ENCODE data around the gene SCN5A.

SCN5A gene

GRCh38 chr3:38585791-38586420 lies 63.6 kb downstream of the SCN5A start:
- in situ Hi-C loops (cut with MboI; ENCODE audit: low pct_unique_long_range_greater_than_20kb, low sequenced_read_pairs): no loop called here

DNA sequence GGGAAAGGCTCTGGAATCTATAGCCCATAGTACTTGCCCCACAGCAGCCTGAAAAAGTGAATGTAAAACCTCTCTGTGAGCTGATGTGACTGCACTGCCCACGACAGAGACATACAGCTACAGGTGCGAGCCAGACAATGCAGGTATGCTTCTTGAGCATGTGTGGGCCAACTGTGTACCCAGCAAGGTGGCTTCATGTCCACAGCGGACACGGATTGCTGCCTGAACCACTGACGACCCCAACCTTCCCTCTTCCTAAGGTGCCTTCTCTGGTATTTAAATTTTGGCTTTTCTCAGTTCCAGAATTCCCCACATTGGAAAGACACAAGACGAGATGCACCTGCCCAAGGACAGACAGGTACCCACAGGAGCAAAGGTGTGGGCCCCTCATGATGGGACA lies 65.8 kb downstream of the SCN5A start:
- in situ Hi-C loops (cut with MboI; ENCODE audit: low pct_unique_long_range_greater_than_20kb, low sequenced_read_pairs): no loop called here
- no peak for DNase-seq

More at GRCh38 chr3:38585791-38586420, 63.6 kb downstream of the SCN5A start:
- DNase-seq: no peak

DNA sequence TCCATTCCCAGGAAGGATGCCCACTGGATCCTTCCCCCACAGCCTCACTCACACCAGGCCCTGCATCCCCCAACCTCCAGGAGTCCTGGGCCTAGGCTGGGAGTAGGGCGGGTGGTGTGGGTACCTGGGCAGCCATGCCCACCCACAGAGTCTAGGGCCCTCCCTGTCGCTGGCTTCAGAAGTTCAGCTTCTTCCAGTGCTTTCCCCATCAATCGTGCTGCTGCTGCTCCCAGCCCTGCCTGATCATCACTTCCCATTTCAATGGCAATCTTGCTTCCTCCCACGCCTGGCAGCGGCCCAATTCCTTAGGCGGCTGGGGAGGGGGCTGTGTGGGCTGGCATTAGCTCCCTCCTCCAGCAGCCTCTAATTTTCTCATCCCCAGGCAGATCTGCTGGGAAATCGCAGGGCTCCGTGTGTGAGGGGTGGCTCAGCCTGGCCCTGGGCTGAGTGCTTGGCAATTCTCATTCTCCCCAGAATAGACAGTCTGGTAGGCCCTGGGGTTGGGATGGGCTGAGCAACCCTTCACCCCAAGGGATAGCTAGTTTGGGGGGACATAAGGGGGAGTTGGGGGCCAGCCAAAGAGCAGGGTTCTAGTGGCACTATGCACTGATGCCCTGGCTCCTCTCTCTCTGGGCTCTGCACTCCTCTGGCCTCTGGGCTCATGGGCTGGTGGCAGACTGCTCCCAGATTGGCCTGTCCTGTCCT lies 66.4 kb downstream of the SCN5A start:
- peak; percentile 17 for DNase-seq
- in situ Hi-C loops (cut with MboI; ENCODE audit: low pct_unique_long_range_greater_than_20kb, low sequenced_read_pairs): no loop called here

GRCh38 chr3:38582316-38582715 lies 67.2 kb downstream of the SCN5A start:
- no peak for DNase-seq
- in situ Hi-C loops (cut with MboI; ENCODE audit: low pct_unique_long_range_greater_than_20kb, low sequenced_read_pairs): no loop called here

- no peak for DNase-seq
Measured at GRCh38 chr3:38581774-38582173, 67.7 kb downstream of the SCN5A start.

GRCh38 chr3:38580450-38581382 lies 68.8 kb downstream of the SCN5A start:
- no peak for DNase-seq
- in situ Hi-C loops (cut with MboI; ENCODE audit: low pct_unique_long_range_greater_than_20kb, low sequenced_read_pairs): no loop called here

More at GRCh38 chr3:38581774-38582173, 67.7 kb downstream of the SCN5A start:
- in situ Hi-C loops (cut with MboI; ENCODE audit: low pct_unique_long_range_greater_than_20kb, low sequenced_read_pairs): no loop called here

DNA sequence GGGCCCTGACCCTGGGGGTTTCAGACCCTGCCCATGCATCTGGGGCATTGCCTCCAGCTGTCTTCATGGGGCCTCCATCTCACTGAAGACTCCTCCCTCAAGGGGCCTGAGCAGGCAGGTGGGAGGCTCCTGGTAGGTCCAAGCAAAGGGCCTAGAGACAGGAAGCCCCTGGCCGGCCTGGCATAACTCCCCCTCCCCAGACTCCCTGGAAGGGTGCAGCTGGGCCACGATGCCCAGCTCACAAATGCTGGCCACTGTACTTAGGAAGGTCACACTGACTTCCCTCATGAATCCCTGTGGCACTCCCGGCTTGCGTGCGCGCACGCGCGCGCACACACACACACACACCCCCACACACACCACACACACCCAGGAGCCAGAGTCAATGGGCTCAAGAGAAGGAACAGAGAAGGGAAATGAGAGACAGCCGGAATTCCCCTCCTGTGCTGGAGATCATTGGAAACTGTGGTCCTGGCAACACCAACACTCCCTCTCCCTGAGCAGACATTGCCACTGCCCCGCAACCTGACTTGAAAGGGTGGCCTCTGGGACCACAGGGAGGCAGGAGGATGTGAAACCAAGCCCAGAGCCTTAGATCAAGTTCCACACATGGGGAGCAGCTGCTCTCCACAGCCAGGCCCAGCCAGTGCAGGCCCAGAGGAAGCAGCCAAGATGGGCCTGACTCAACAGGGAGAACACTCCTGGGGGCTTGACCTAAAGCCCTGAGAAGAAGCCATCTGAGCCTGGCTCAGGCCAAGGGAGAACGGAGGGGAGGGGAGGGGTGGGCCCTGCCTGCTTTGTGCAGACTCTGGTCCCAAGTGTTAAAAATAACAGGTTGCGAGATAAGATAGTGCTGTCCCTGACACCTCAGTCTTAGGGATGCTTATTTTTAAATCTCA lies 69.7 kb downstream of the SCN5A start:
- in situ Hi-C loops (cut with MboI; ENCODE audit: low pct_unique_long_range_greater_than_20kb, low sequenced_read_pairs): no loop called here
- no peak for DNase-seq

- in situ Hi-C loops (cut with MboI; ENCODE audit: low pct_unique_long_range_greater_than_20kb, low sequenced_read_pairs): no loop called here
- no peak for DNase-seq
Measured at GRCh38 chr3:38579141-38579540, 70.3 kb downstream of the SCN5A start.

GRCh38 chr3:38578551-38578950 lies 70.9 kb downstream of the SCN5A start:
- DNase-seq: no peak
- in situ Hi-C loops (cut with MboI; ENCODE audit: low pct_unique_long_range_greater_than_20kb, low sequenced_read_pairs): no loop called here

DNA sequence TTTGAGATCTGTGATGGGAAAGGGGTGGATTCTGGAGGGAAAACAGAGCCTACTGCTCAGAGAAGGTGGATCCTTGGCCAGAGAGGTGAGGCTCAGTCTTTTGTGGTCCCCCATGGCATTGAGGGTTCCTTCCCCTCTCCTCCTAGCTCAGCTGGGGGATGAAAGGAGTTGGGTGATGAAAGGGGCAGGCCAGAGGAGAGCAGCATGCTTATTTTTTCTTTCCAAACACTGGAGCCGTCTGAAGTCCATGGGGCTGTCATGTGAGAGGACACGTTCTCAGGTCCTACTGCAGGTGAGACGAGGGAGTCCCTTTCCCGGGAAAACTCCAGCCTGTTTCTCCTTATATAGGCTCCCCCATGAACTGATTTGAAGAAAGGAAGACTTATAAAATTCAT lies 71.4 kb downstream of the SCN5A start:
- no peak for DNase-seq
- in situ Hi-C loops (cut with MboI; ENCODE audit: low pct_unique_long_range_greater_than_20kb, low sequenced_read_pairs): no loop called here

- in situ Hi-C loops (cut with MboI; ENCODE audit: low pct_unique_long_range_greater_than_20kb, low sequenced_read_pairs): no loop called here
- no peak for DNase-seq
Measured at GRCh38 chr3:38577371-38578080, 72.0 kb downstream of the SCN5A start.

- in situ Hi-C loops (cut with MboI; ENCODE audit: low pct_unique_long_range_greater_than_20kb, low sequenced_read_pairs): no loop called here
- DNase-seq: no peak
Measured at GRCh38 chr3:38576526-38577370, 72.7 kb downstream of the SCN5A start.

DNA sequence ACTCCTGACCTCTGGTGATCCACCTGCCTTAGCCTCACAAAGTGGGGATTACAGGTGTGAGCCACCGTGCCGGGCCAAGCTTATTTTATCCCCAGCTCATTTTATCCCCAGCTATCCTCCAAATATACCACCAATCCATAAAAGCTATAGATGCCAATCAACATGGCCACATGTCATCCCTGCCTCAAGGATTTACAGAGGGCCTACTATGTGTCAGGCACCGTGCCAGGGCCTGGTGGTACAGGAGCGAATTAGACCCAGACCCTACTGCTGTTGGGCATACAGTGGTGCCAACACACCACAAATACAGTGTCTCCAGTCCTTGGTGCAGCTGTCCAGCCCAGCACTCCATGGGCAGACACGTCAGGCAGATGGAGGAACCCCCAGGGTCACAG lies 73.4 kb downstream of the SCN5A start:
- in situ Hi-C loops (cut with MboI; ENCODE audit: low pct_unique_long_range_greater_than_20kb, low sequenced_read_pairs): no loop called here
- DNase-seq: no peak

DNA sequence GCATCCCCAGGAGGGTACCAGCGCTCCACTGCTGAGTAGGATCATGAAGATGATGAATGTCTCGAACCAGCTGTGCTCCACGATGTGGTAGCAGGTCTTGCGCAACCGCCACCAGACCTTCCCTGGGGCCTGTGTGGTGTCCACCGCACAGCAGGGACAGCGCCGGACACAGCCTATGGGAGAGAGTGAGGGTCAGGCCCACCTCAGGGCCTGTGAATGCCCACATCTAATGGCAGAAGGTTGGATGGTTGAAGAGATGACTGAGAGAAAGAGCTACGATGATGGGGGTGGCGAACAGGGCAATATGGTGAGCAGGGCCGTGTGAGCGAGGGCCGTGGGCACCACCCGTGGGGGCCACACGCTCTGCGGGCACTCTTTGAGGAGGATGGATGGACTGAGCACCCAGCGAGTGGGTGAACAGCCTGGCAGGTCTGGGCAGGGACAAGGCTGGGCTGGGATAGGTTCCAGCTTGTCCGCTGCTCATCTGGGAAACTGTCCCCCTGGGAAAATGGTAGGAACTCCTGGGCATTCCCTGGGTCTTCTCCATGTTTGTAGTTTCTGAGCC lies 74.1 kb downstream of the SCN5A start:
- no peak for DNase-seq
- in situ Hi-C loops (cut with MboI; ENCODE audit: low pct_unique_long_range_greater_than_20kb, low sequenced_read_pairs): no loop called here

DNA sequence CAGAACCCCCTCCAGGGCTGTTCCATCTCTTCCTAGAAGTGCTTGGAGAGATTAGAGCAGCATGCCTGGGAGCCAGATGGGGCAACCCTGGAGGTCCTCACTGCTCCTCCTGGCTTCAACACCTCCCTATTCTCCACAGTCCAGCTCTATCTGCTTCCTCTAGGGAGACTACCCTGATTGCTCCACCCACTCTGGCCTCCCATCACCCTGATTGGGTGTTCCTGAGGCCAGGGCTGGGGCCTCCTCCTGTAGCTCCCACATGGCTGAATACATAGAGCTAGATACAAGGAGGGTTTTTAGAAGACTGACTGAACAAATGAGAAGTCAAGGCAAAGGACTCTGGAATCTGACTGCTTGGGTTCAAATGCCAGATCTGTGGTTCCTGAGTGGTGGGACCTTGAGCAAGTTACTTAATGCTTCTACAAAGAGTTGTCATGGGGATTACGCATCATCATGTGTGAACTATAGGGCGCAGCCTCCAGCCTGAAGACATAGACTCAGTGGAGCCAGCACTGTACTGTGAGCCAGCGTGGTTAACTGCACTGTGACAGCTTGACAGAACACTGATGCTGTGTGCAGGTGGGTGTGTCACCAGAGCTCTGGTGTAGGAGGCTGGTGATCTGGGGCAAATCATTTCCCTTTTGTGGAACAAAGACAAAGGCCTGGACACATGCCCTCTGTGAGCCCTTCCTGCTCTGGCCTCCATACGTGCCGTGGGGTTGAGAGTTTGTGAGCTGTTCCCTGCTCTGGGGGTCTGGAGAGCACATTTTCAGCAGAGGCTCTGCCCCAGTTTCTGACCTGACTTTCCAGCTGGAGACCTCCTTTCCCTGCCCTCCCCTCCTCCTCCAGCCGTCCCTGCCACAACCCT lies 74.8 kb downstream of the SCN5A start:
- in situ Hi-C loops (cut with MboI; ENCODE audit: low pct_unique_long_range_greater_than_20kb, low sequenced_read_pairs): no loop called here
- DNase-seq: no peak

DNA sequence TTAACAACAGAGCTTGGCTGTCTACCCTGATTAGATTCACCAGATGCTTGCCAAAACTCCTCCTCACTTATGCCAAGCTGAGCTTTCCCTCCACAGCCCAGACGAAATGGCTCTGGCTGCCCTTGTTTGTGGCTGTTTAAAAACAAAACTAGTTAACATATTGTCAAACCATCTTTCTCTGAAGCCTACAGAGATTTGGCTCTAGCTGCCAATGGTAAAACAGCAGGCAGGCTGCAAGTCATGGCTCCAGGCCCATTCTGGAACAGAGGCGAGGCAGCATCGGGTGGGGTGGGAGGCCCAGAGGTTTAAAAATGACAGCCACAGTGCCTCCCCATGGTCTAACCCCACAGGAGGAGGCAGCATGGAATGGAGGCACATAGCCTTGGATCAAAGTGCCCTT lies 75.9 kb downstream of the SCN5A start:
- DNase-seq: no peak
- in situ Hi-C loops (cut with MboI; ENCODE audit: low pct_unique_long_range_greater_than_20kb, low sequenced_read_pairs): no loop called here
